HL-60 (cell line): Measurements from ENCODE around the gene HCFC1.

Experiments used
- DNase-seq, 2 experiments: peaks; one replicate each; pipeline ENCODE4 v3.0.0-alpha.2; 2010 to 2020; ENCODE audit warnings: low read depth in 1 of 2, low spot score in 1 of 2
- H3K27ac ChIP-seq: fragments of 250-450 bp; sonication (Bioruptor Pico); replicated peaks from 2 replicates; pipeline ENCODE4 v1.5.1; 2020; ENCODE audit warnings: mild to moderate bottlenecking, moderate library complexity
- H3K27me3 ChIP-seq: fragments of 250-450 bp; sonication (Bioruptor Pico); 2 replicates; pipeline ENCODE4 v1.5.1; 2021; ENCODE audit warnings: mild to moderate bottlenecking, moderate library complexity; ENCODE audit not compliant: insufficient read depth, poor library complexity, severe bottlenecking
- H3K4me3 ChIP-seq: replicated peaks from 2 replicates; pipeline ENCODE4 v1.5.1; 2011; ENCODE audit warnings: mild to moderate bottlenecking, control low read depth, low read length; ENCODE audit not compliant: insufficient read depth
- CTCF ChIP-seq: IDR thresholded peaks from one replicate; pipeline ENCODE4 v1.5.1; 2011; ENCODE audit warnings: low read length, control low read depth, inconsistent platforms; ENCODE audit not compliant: insufficient read depth
- GABPA ChIP-seq: IDR thresholded peaks from 2 replicates; pipeline ENCODE4 v1.6.1; 2012; ENCODE audit warnings: low read depth
- POLR2AphosphoS5 ChIP-seq: IDR thresholded peaks from 2 replicates; pipeline ENCODE4 v1.6.1; 2012; ENCODE audit warnings: low read depth
- REST ChIP-seq: IDR thresholded peaks from 2 replicates; pipeline ENCODE4 v1.6.1; 2012; ENCODE audit warnings: low read depth; ENCODE audit not compliant: insufficient replicate concordance
- SPI1 ChIP-seq: IDR thresholded peaks from 2 replicates; pipeline ENCODE4 v1.6.1; 2012; ENCODE audit warnings: low read depth, mild to moderate bottlenecking, borderline replicate concordance

Gene HCFC1

GRCh38 chrX:153956044-153956907 is 15.3 kb downstream of the HCFC1 start:
- Histone ChIP-seq H3K4me3 (no peak overlapping the region), H3K27ac (no peak overlapping the region), H3K27me3 (no peaks in the 10 kb centered on the region)
- no peak for TF ChIP-seq REST
- peak; percentile 65; the same call in 1 of the 2 replicates for TF ChIP-seq POLR2AphosphoS5
- DNase-seq: no peak

DNA sequence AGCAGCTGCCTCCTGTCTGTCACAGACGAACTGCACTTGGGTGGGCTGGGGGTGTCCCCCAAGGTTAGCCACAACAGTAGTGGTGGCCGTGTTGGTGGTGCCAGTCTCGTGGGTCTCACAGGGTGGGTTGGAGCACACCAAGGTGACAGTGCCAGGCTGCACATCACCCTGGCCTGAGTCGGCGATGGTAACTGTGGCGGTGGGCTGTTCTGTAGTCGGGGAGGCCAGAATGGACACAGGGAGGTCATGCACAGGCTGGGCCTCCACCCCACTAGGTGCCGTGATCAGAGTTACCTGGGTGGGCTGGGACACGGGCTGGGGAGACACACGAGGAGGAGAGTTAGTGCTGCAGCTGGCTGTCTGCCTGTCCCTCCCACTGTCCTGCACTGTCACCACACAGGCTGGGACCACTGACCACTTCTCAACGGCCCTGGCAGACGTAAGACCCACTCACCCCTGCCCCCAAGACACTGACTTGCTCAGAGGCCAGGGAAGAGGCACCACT is 16.3 kb downstream of the HCFC1 start:
- Histone ChIP-seq H3K4me3 (no peak overlapping the region), H3K27ac (no peak overlapping the region), H3K27me3 (no peaks in the 10 kb centered on the region)
- no peak for DNase-seq
- TF ChIP-seq GABPA: no peak
- TF ChIP-seq SPI1: no peak
- TF ChIP-seq POLR2AphosphoS5: no peak
- no peak for TF ChIP-seq REST
- TF ChIP-seq CTCF: no peak

GRCh38 chrX:153954558-153955227 is 16.9 kb downstream of the HCFC1 start:
- no peak overlapping the region for H3K4me3 ChIP-seq
- no peak for TF ChIP-seq POLR2AphosphoS5
- no peak for TF ChIP-seq CTCF
- no peak for TF ChIP-seq GABPA
- TF ChIP-seq SPI1: no peak
- no peak for TF ChIP-seq REST

More at GRCh38 chrX:153954558-153955227, 16.9 kb downstream of the HCFC1 start:
- Histone ChIP-seq H3K27me3 (no peaks in the 10 kb centered on the region), H3K27ac (no peak overlapping the region)
- no peak for DNase-seq
